ENCODE results near the gene PTPRN2. TPM values are rescaled to one million over a fixed set of nuclear protein-coding genes. Genes with fewer than 3 reads are reported as not detected.

The PTPRN2 gene
- total and polyA plus RNA-seq, 9 of the 15 experiments (the other 6 are each of a cell fraction or from before 2014, with no cell fraction given), result not detected

- no peak for TF ChIP-seq HDAC3 (IDR thresholded peaks at IDR 0.05; ENCODE audit: borderline replicate concordance, partially characterized antibody)
- no peak for TF ChIP-seq ZNF280B (CRISPR knock-in tag; IDR thresholded peaks at IDR 0.05)
- TF ChIP-seq TEAD4 (IDR thresholded peaks at IDR 0.05; ENCODE audit: low read length), result no peak
- TF ChIP-seq TEAD4 (CRISPR knock-in tag; IDR thresholded peaks at IDR 0.05; ENCODE audit: borderline replicate concordance), result no peak
- no peak for TF ChIP-seq ZNF445 (CRISPR knock-in tag; IDR thresholded peaks at IDR 0.05; ENCODE audit: low read depth)
Measured at GRCh38 chr7:157997471-157997870, 590.2 kb downstream of the PTPRN2 start (continued).

GRCh38 chr7:157997080-157997440, 590.6 kb downstream of the PTPRN2 start:
- Histone ChIP-seq H3K9me3 (replicated peaks; ENCODE audit: control insufficient read depth, insufficient read depth, low read depth, low read length) (no peaks in the 10 kb centered on the region), H3K36me3 (ENCODE audit: control insufficient read depth, insufficient read depth, low read length) (no peaks in the 10 kb centered on the region), H3K27ac (ENCODE audit: extremely low read depth, low read depth, low read length) (no peak overlapping the region), H3K27me3 (ENCODE audit: control insufficient read depth in 2 of 2, insufficient read depth in 2 of 2, low read length in 2 of 2) (peaks cover 39 to 52% of the 10 kb centered on the region in 2 experiments), H3K4me1 (replicated peaks in 1 of 2; ENCODE audit: control insufficient read depth in 2 of 2, insufficient read depth in 2 of 2, low read length in 2 of 2) (peaks cover 0 to 4% of the 10 kb centered on the region in 2 experiments; a peak in 1 of 5 replicates), H3K9ac (ENCODE audit: insufficient read depth in 1 of 2, low read depth in 2 of 2, low read length in 2 of 2) (no peak overlapping the region), H3K9me1 (ENCODE audit: control insufficient read depth, insufficient read depth, low read length) (no peaks in the 10 kb centered on the region), H3K4me2 (ENCODE audit: insufficient read depth, low read length) (no peak overlapping the region), H2AFZ (ENCODE audit: low read depth, low read length) (no peak overlapping the region), H3K4me3 (no peak overlapping the region), H4K20me1 (replicated peaks; ENCODE audit: control insufficient read depth, insufficient read depth, low read length) (peaks cover 15% of the 10 kb centered on the region), H3K79me2 (ENCODE audit: control insufficient read depth, insufficient read depth, low read length) (no peaks in the 10 kb centered on the region)
- CTCF ChIA-PET (ENCODE audit: low intra/inter-chr PET ratio), result no interaction called here
- intact Hi-C loops (cut with micrococcal nuclease), result no loop called here
- WGBS (ENCODE audit: insufficient coverage, low coverage, missing lambda C conversion rate), result 0% methylated on average over 8 of the region's 8 CpGs
- in situ Hi-C loops (cut with MboI), result no loop called here
- no peak for TF ChIP-seq PRDM10 (IDR thresholded peaks at IDR 0.05; ENCODE audit: partially characterized antibody)
- no peak for TF ChIP-seq EWSR1 (IDR thresholded peaks at IDR 0.05; ENCODE audit: borderline replicate concordance, low read depth, partially characterized antibody)
- no peak for TF ChIP-seq KAT7 (CRISPR knock-in tag; IDR thresholded peaks at IDR 0.05; ENCODE audit: borderline replicate concordance)
- no peak for TF ChIP-seq PURB (CRISPR knock-in tag; IDR thresholded peaks at IDR 0.05; ENCODE audit: low read depth)
- ATAC-seq (no peak), DNase-seq (ENCODE audit: extremely low read depth in 1 of 4, low spot score in 3 of 4) (no peak), FAIRE-seq (no peak)
- no TSS peak for BruUV-seq (replicated peaks)
- POLR2A ChIA-PET, result interaction anchor here (0.6 to 1.1 kb wide), 2 partner anchors 12 to 13 kb away, joined by 3 read pairs; no protein-coding TSS in a partner anchor
